ENCODE results near the gene LGALS9.

DNA sequence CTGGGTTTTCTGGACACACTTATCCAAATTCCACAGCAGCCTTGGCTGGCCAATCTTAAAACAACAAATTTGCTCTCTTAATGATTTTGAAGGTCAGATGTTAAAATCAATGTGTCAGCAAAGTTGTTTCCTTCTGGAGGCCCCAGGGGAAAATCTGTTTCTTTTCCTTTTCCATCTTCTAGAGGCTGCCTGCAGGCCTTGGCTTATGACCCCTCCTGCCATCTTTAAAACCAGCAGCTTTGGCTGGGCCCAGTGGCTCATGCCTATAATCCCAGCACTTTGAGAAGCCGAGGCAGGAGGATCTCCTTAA lies 3.0 kb downstream of the LGALS9 start:
- TF ChIP-seq EZH2 (IDR thresholded peaks at IDR 0.05; ENCODE audit: insufficient read depth, poor library complexity, severe bottlenecking) (no peak), EZH2phosphoT487 (IDR thresholded peaks at IDR 0.05; ENCODE audit: insufficient read depth, low read depth) (no peak)
